ENCODE data around the gene ABL2.
"Not testable (repeated sequence)": the region's sequence is repeated elsewhere in the genome, so short reads cannot be mapped to it uniquely, and the experiment has no call there.

Gene ABL2

GRCh38 chr1:179184403-179184802, 45.1 kb downstream of the ABL2 start:
- no peak overlapping the region for H3K4me3 ChIP-seq (ENCODE audit: low read depth, low read length)
- no peak for TF ChIP-seq CTCF (IDR thresholded peaks at IDR 0.05; ENCODE audit: borderline replicate concordance, insufficient read depth, low read depth, low read length)

GRCh38 chr1:179183857-179184256, 45.6 kb downstream of the ABL2 start:
- no peak overlapping the region for H3K4me3 ChIP-seq (ENCODE audit: low read depth, low read length)
- TF ChIP-seq CTCF (IDR thresholded peaks at IDR 0.05; ENCODE audit: borderline replicate concordance, insufficient read depth, low read depth, low read length) = no peak

GRCh38 chr1:179178950-179179349, 50.5 kb downstream of the ABL2 start:
- no peak for TF ChIP-seq CTCF (IDR thresholded peaks at IDR 0.05; ENCODE audit: borderline replicate concordance, insufficient read depth, low read depth, low read length)
- no peak overlapping the region for H3K4me3 ChIP-seq (ENCODE audit: low read depth, low read length)

- no peak overlapping the region for H3K4me3 ChIP-seq (ENCODE audit: low read depth, low read length)
- TF ChIP-seq CTCF (IDR thresholded peaks at IDR 0.05; ENCODE audit: borderline replicate concordance, insufficient read depth, low read depth, low read length) = no peak
These were observed 51.3 kb downstream of the ABL2 start for GRCh38 chr1:179178183-179178582.

- no peak for TF ChIP-seq CTCF (IDR thresholded peaks at IDR 0.05; ENCODE audit: borderline replicate concordance, insufficient read depth, low read depth, low read length)
- H3K4me3 ChIP-seq (ENCODE audit: low read depth, low read length) = no peak overlapping the region
These were observed 51.9 kb downstream of the ABL2 start for GRCh38 chr1:179177615-179178014.

- no peak for TF ChIP-seq CTCF (IDR thresholded peaks at IDR 0.05; ENCODE audit: borderline replicate concordance, insufficient read depth, low read depth, low read length)
- H3K4me3 ChIP-seq (ENCODE audit: low read depth, low read length) = no peak overlapping the region
These were observed 52.3 kb downstream of the ABL2 start for GRCh38 chr1:179177182-179177581.

GRCh38 chr1:179175011-179175841, 54.3 kb downstream of the ABL2 start:
- H3K4me3 ChIP-seq (ENCODE audit: low read depth, low read length) = no peak overlapping the region
- no peak for TF ChIP-seq CTCF (IDR thresholded peaks at IDR 0.05; ENCODE audit: borderline replicate concordance, insufficient read depth, low read depth, low read length)

GRCh38 chr1:179170468-179170770, 59.1 kb downstream of the ABL2 start:
- not testable (repeated sequence) for H3K4me3 ChIP-seq (ENCODE audit: low read depth, low read length)
